B cell (primary cell): ENCODE results near the gene PRIM1. TPM values are rescaled to one million over a fixed set of nuclear protein-coding genes. Genes with fewer than 3 reads are reported as not detected.
A peak's percentile ranks its signal among the peaks of the same experiment; 100 is the strongest.

ENCODE experiments used
- ATAC-seq: fragments of 200-7000 bp; cut with Tn5 transposase; one replicate; pipeline ENCODE4 v1.10.0; 2021; ENCODE audit warnings: low read depth, mild to moderate bottlenecking, moderate number of reproducible peaks, moderate library complexity
- CTCF ChIA-PET: fragments of 350-600 bp; sonication (Branson Sonifier 250); formaldehyde crosslinking; loops from one replicate; lab custom pipeline; 2021; ENCODE audit warnings: antibody characterized with exemption, inconsistent platforms; lab: Charles Lee
- POLR2A ChIA-PET: fragments of 350-600 bp; sonication (Branson Sonifier 250); formaldehyde crosslinking; loops from one replicate; lab custom pipeline; 2021; ENCODE audit warnings: antibody characterized with exemption; lab: Charles Lee
- DNase-seq: peaks from one replicate; pipeline ENCODE4 v3.0.0; 2013
- H2AFZ ChIP-seq: 2 replicates; pipeline ENCODE4 v1.6.1; 2012; ENCODE audit warnings: mild to moderate bottlenecking, low read depth, low read length; ENCODE audit not compliant: insufficient read depth, poor library complexity, severe bottlenecking
- H3K27ac ChIP-seq, 2 donors: 1 replicate in 1 of 2; 2 replicates in 1 of 2; pipeline ENCODE4 v1.5.1; 2012 to 2013; ENCODE audit warnings: low read length in 2 of 2, mild to moderate bottlenecking in 2 of 2, moderate library complexity in 1 of 2
- H3K27me3 ChIP-seq, 4 experiments: fragments of 200-600 bp in 1 of 4; sonication (generic) in 1 of 4; replicated peaks in 1 of 4; 1 replicate in 2 of 4; 2 replicates in 2 of 4; pipeline versions ENCODE4 v1.6.1 to v1.7.0; 2013 to 2016; ENCODE audit warnings: low read length in 3 of 4, mild to moderate bottlenecking in 2 of 4, mixed read lengths in 1 of 4, moderate library complexity in 1 of 4; ENCODE audit not compliant: insufficient read depth in 4 of 4, control insufficient read depth in 3 of 4; ENCODE audit errors: control extremely low read depth in 1 of 4
- H3K36me3 ChIP-seq, 2 experiments: replicated peaks in 1 of 2; 1 replicate in 1 of 2; 2 replicates in 1 of 2; pipeline versions ENCODE4 v1.6.1 to v1.7.1; 2013; ENCODE audit warnings: low read length in 1 of 2; ENCODE audit not compliant: insufficient read depth in 2 of 2, control insufficient read depth in 1 of 2; ENCODE audit errors: control extremely low read depth in 1 of 2, extremely low read depth in 1 of 2
- H3K4me1 ChIP-seq, 2 donors: fragments of 200-600 bp in 1 of 2; sonication (generic) in 1 of 2; 1 replicate in 1 of 2; 2 replicates in 1 of 2; pipeline versions ENCODE4 v1.5.1 to v1.6.1; 2013 to 2017; ENCODE audit warnings: low read length in 2 of 2; ENCODE audit not compliant: control insufficient read depth in 2 of 2, insufficient read depth in 2 of 2
- H3K4me2 ChIP-seq: replicated peaks from 2 replicates; pipeline ENCODE3; 2012; ENCODE audit warnings: mild to moderate bottlenecking, low read depth, low read length; ENCODE audit not compliant: poor library complexity, severe bottlenecking
- H3K4me3 ChIP-seq, 5 experiments: fragments of 200-600 bp in 1 of 5; sonication (generic) in 1 of 5; 1 replicate in 3 of 5; 2 replicates in 2 of 5; pipeline versions ENCODE4 v1.5.1 to v1.7.0; 2011 to 2016; ENCODE audit warnings: low read length in 4 of 5, mild to moderate bottlenecking in 4 of 5, low read depth in 2 of 5, control low read depth in 1 of 5, moderate library complexity in 1 of 5; ENCODE audit not compliant: insufficient read depth in 1 of 5; ENCODE audit errors: control extremely low read depth in 1 of 5, extremely low read depth in 1 of 5
- H3K79me2 ChIP-seq: fragments of 200-600 bp; sonication (generic); one replicate; pipeline ENCODE4 v1.6.0; 2016; ENCODE audit warnings: low read length; ENCODE audit not compliant: control insufficient read depth, insufficient read depth
- H3K9ac ChIP-seq: fragments of 200-600 bp; sonication (generic); 2 replicates; pipeline ENCODE4 v1.6.1; 2017; ENCODE audit warnings: mild to moderate bottlenecking, low read length, moderate library complexity
- H3K9me3 ChIP-seq, 3 donors: one replicate each; pipeline versions ENCODE4 v1.6.1 to v1.7.1; 2013; ENCODE audit warnings: low read length in 2 of 3; ENCODE audit not compliant: control insufficient read depth in 2 of 3, insufficient read depth in 1 of 3; ENCODE audit errors: control extremely low read depth in 1 of 3
- H4K20me1 ChIP-seq: 2 replicates; pipeline ENCODE4 v1.6.0; 2012; ENCODE audit warnings: mild to moderate bottlenecking, low read length; ENCODE audit not compliant: insufficient read depth, control insufficient read depth, poor library complexity, severe bottlenecking
- H3K27ac Mint-ChIP-seq: one replicate; pipeline ENCODE4 v1.8.0; 2021; ENCODE audit warnings: mixed read lengths
- H3K27me3 Mint-ChIP-seq: one replicate; pipeline ENCODE4 v1.8.0; 2021; ENCODE audit warnings: mixed read lengths
- H3K4me1 Mint-ChIP-seq: one replicate; pipeline ENCODE4 v1.8.0; 2021; ENCODE audit warnings: mixed read lengths
- H3K4me3 Mint-ChIP-seq: one replicate; pipeline ENCODE4 v1.8.0; 2021; ENCODE audit warnings: mixed read lengths
- H3K9me3 Mint-ChIP-seq: one replicate; pipeline ENCODE4 v1.8.0; 2022; ENCODE audit warnings: mixed read lengths; ENCODE audit not compliant: insufficient read depth
- CTCF ChIP-seq: fragments of 200-600 bp; IDR thresholded peaks from one replicate; pipeline ENCODE4 v1.8.0; 2022; ENCODE audit warnings: antibody characterized with exemption, mild to moderate bottlenecking
- EZH2 ChIP-seq: IDR thresholded peaks from 2 replicates; pipeline ENCODE4 v1.6.1; 2012; ENCODE audit warnings: borderline replicate concordance, low read depth, mild to moderate bottlenecking, moderate library complexity, low read length; ENCODE audit not compliant: insufficient read depth, poor library complexity, severe bottlenecking
- WGBS: methylation state at CpG from one replicate; pipeline ENCODE4 v1.1.5; 2013; ENCODE audit warnings: missing lambda C conversion rate; ENCODE audit not compliant: insufficient coverage; 5-methylcytosine and 5-hydroxymethylcytosine counted together
- intact Hi-C: fragments of 100-400 bp; cut with micrococcal nuclease; formaldehyde crosslinking; loops from one replicate; pipeline ENCODE4 v1.10.0; 2022
- polyA plus RNA-seq: library from polyadenylated mRNA; depleted of rRNA; stranded (reverse); fragments of >200 nt; gene quantifications from 2 replicates; pipeline ENCODE4 v1.2.3, GENCODE V29; 2012
- total RNA-seq, 2 donors: library from RNA; stranded (reverse); fragments of 120-200 nt in 1 of 2; gene quantifications; 1 replicate in 1 of 2; 2 replicates in 1 of 2; pipeline versions ENCODE4 v1.2.3 to v1.2.4, GENCODE V29; 2013 to 2022

The PRIM1 gene
- total and polyA plus RNA-seq, 2 donors (not counting 1 experiment from before 2014, with no cell fraction given): 16.9 to 25.4 TPM

DNA sequence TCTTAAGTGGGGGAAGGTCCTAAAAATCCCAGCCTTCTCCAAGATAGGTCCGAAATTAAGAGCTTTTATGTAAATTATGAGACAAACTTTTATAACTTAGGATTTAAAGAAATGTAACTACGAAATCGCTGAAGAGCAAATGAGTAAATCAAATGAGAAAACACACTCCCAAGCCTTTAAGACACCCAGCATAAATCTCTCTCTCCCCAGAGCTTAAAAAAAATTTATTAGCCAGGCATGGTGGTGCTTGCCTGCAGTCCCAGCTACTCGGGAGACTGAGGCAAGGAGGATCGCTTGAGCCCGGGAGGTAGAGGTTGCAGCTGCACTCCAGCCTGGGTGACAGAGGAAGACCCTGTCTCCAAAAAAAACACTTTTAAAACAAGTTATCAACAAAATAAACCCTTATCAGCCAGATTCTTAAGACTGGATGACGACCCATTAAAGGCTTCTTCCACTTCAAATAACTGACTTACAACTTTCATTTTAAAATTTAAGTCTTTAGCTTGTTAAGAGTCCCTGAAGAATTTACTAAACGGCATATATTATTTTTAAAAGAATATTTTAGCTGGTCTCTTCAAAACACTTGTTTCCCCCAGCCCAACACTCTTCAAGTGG lies 67.3 kb downstream of the PRIM1 start:
- Mint-ChIP-seq H3K4me3 (peak overlapping the region; percentile 65), H3K27me3 (no peaks in the 10 kb centered on the region), H3K9me3 (no peaks in the 10 kb centered on the region), H3K4me1 (peaks cover 50% of the 10 kb centered on the region), H3K27ac (peak overlapping the region; percentile 91)
- H3K27ac ChIP-seq: peak overlapping the region; percentile 95
- 20% methylated on average over 1 of the region's 8 CpGs for WGBS
- POLR2A ChIA-PET: interaction anchor here (0.6 to 1.3 kb wide), 5 partner anchors 26 to 56 kb away, joined by 3 to 6 read pairs (median 4); no protein-coding TSS in a partner anchor
- no peak overlapping the region for H2AFZ ChIP-seq
- peak overlapping the region; percentile 63 for H3K9ac ChIP-seq
- intact Hi-C loops: loop anchor here (5.0 kb wide), 3 partner anchors 198 to 758 kb away; partner anchors contain the start of genes GLS2, PYM1 and RPS26
- H4K20me1 ChIP-seq: peaks cover 54% of the 10 kb centered on the region
- H3K9me3 ChIP-seq: no peaks in the 10 kb centered on the region
- TF ChIP-seq EZH2: no peak
- TF ChIP-seq CTCF: no peak
- peaks cover 85% of the 10 kb centered on the region for H3K79me2 ChIP-seq
- DNase-seq (peak; percentile 32), ATAC-seq (no peak)
- H3K27me3 ChIP-seq: no peaks in the 10 kb centered on the region
- peaks cover 31 to 50% of the 10 kb centered on the region in 2 donors for H3K4me1 ChIP-seq
- H3K4me3 ChIP-seq: peak overlapping the region in 3 of 5 experiments; percentile 25 to 64 (median 38)
- H3K36me3 ChIP-seq: peaks cover 0 to 16% of the 10 kb centered on the region in 2 experiments
- peak overlapping the region; percentile 80 for H3K4me2 ChIP-seq
- CTCF ChIA-PET: interaction anchor here (0.6 to 2.2 kb wide), 4 partner anchors 49 to 171 kb away, joined by 3 to 11 read pairs (median 6); no protein-coding TSS in a partner anchor

GRCh38 chr12:56682323-56682722 lies 69.8 kb downstream of the PRIM1 start:
- Histone ChIP-seq H3K9ac (no peak overlapping the region), H3K4me2 (no peak overlapping the region), H3K9me3 (no peaks in the 10 kb centered on the region), H3K4me1 (peaks cover 28 to 44% of the 10 kb centered on the region in 2 donors), H2AFZ (no peak overlapping the region), H3K36me3 (peaks cover 0 to 27% of the 10 kb centered on the region in 2 experiments), H3K79me2 (peaks cover 100% of the 10 kb centered on the region), H3K4me3 (no peak overlapping the region), H4K20me1 (peaks cover 72% of the 10 kb centered on the region), H3K27ac (peak overlapping the region in 1 of 2 donors; percentile 24), H3K27me3 (no peaks in the 10 kb centered on the region)
- H3K4me3 Mint-ChIP-seq: peak overlapping the region; percentile 59
- no peaks in the 10 kb centered on the region for H3K9me3 Mint-ChIP-seq
- DNase-seq: no peak
- TF ChIP-seq EZH2 (no peak), CTCF (no peak)
- H3K27ac Mint-ChIP-seq: peak overlapping the region; percentile 50
- H3K4me1 Mint-ChIP-seq: peaks cover 57% of the 10 kb centered on the region
- CTCF ChIA-PET: no interaction called here
- WGBS: 85% methylated on average over 3 of the region's 6 CpGs
- POLR2A ChIA-PET: interaction anchor here (0.7 to 1.0 kb wide), 2 partner anchors 12 to 212 kb away, joined by 3 read pairs; no protein-coding TSS in a partner anchor
- H3K27me3 Mint-ChIP-seq: no peaks in the 10 kb centered on the region
- intact Hi-C loops: no loop called here
- ATAC-seq: no peak
